ENCODE data around the gene IRF5.

Gene IRF5

GRCh38 chr7:128937647-128938543 lies at the start of gene IRF5:
Gene IRF5, plus strand, starts transcription at chr7:128937927. Its CDS starts 4,155 bp downstream, at chr7:128942082.
- peak within 1 kb of the TSS; percentile 58 for H3K4me3 ChIP-seq (ENCODE audit: low read length)
- no peak within 1 kb of the TSS for H3K9ac ChIP-seq (ENCODE audit: low read length)
- H3K4me1 ChIP-seq (ENCODE audit: control insufficient read depth, low read depth, low read length) = no peaks in the 10 kb centered on the region
- H3K27me3 ChIP-seq (ENCODE audit: control insufficient read depth, insufficient read depth, low read length) = peaks cover 42% of the 10 kb centered on the region
- H3K9me3 ChIP-seq (ENCODE audit: control insufficient read depth, low read depth, low read length) = no peaks in the 10 kb centered on the region
- no peaks in the 10 kb centered on the region for H3K36me3 ChIP-seq (ENCODE audit: control insufficient read depth, low read depth, low read length)
- no peak within 1 kb of the TSS for H3K27ac ChIP-seq (ENCODE audit: low read length)

DNA sequence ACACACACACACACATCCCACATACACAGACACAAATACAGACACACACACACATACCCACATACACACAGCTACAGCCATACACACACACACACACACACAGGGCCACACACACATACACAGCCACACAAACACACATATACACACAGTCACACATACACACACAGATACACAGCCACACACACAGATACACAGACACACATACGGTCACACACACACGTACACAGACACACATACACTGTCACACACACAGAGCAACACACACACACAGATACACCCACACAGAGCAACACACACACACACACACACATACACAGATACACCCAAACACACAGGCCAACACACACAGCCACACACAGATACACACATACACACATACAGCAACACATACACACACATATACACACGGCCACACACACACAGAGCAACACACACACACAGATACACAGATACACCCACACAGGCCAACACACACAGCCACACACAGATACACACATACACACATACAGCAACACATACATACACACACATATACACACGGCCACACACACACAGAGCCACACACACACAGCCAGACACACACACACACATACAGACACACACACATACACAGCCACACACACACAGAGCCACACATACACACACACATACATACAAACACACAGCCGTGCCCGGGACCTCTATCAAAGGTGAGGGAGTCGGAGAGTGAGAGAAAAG lies 49.5 kb upstream of the IRF5 start:
- Histone ChIP-seq H3K4me1 (ENCODE audit: control insufficient read depth, low read depth, low read length) (peaks cover 5% of the 10 kb centered on the region), H3K9me3 (ENCODE audit: control insufficient read depth, low read depth, low read length) (no peaks in the 10 kb centered on the region), H3K4me3 (ENCODE audit: low read length) (no peak overlapping the region), H3K27me3 (ENCODE audit: control insufficient read depth, insufficient read depth, low read length) (peaks cover 5% of the 10 kb centered on the region), H3K9ac (ENCODE audit: low read length) (no peak overlapping the region), H3K36me3 (ENCODE audit: control insufficient read depth, low read depth, low read length) (no peaks in the 10 kb centered on the region), H3K27ac (ENCODE audit: low read length) (no peak overlapping the region)

DNA sequence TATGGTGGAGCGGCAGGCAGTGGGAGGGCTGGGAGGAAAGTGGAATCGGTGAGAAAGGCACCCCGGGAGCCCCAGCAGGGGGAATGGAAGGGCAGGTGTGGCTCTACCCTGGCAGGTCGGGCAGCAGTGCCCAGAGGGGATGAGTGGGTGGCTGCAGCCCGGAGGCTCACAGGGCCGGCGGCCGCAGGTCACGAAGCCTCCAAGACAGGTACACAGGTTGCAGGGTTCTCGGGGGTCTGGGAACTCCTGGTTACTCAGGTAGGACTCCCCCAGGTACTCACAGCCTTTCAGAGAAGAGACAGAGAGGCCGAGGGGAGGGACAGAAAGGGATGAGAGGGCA lies 49.0 kb upstream of the IRF5 start:
- peaks cover 5% of the 10 kb centered on the region for H3K27me3 ChIP-seq (ENCODE audit: control insufficient read depth, insufficient read depth, low read length)
- H3K4me1 ChIP-seq (ENCODE audit: control insufficient read depth, low read depth, low read length) = peaks cover 5% of the 10 kb centered on the region
- H3K27ac ChIP-seq (ENCODE audit: low read length) = no peak overlapping the region
- H3K9ac ChIP-seq (ENCODE audit: low read length) = no peak overlapping the region
- H3K9me3 ChIP-seq (ENCODE audit: control insufficient read depth, low read depth, low read length) = no peaks in the 10 kb centered on the region
- no peak overlapping the region for H3K4me3 ChIP-seq (ENCODE audit: low read length)
- no peaks in the 10 kb centered on the region for H3K36me3 ChIP-seq (ENCODE audit: control insufficient read depth, low read depth, low read length)

DNA sequence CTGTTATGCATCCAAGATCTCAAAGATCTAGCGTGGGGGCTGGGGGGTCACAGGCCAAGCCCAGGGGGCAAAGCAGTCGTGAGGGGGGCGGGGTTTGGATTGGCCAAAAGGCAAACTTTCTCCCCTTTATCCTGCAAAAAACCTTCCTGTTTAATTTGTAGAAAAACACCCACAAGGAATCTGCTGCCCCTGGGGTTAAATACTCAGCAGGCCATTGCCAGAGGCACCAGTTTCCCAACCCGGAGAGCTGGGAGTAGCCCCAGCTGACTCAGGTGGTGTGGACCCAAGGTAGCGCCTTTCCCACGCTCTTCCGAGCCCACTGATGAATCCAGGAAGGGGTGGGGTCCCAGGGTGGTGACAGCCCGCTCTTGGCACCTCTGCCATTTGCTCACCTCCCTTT lies 48.6 kb upstream of the IRF5 start:
- no peaks in the 10 kb centered on the region for H3K36me3 ChIP-seq (ENCODE audit: control insufficient read depth, low read depth, low read length)
- H3K4me1 ChIP-seq (ENCODE audit: control insufficient read depth, low read depth, low read length) = peaks cover 5% of the 10 kb centered on the region
- H3K27ac ChIP-seq (ENCODE audit: low read length) = no peak overlapping the region
- H3K4me3 ChIP-seq (ENCODE audit: low read length) = no peak overlapping the region
- H3K9ac ChIP-seq (ENCODE audit: low read length) = no peak overlapping the region
- no peaks in the 10 kb centered on the region for H3K9me3 ChIP-seq (ENCODE audit: control insufficient read depth, low read depth, low read length)
- H3K27me3 ChIP-seq (ENCODE audit: control insufficient read depth, insufficient read depth, low read length) = peaks cover 5% of the 10 kb centered on the region

DNA sequence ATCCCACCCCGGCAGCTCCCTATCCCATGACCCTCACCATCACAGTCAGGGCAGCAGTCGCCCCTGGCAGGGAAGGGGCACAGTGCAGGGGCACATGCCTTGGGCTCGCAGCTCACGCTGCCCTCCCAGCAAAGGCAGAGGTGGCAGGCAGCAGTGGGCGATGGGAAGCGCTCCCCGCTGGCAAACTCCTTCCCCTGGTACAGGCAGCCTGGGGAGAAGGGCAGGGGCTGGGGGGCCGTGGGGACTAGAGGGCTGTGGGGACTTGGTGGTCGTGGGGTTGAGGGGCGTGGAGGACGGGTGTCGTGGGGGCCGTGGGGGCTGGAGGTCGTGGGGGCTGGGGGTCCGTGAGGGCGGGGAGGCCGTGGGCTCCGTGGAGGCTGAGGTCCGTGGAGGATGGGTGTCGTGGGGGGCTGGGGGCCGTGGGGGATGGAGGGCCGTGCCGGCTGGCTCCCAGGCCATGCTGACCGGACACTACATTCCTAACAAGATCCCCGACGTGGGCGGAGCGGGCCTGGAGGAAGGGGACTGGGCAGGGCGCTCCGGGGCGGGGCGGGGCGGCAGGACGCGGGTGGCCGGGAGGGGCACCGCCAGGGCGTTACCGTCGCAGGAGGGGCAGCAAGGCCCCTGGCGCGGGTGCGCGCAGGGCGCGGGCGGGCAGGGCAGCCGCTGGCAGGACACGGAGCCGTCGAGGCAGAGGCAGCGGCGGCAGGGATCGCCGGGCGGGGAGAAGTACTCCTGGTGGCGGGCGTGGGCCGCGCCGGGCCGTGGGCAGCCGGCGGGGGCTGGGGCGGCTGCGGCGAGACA lies 47.2 kb upstream of the IRF5 start:
- H3K9me3 ChIP-seq (ENCODE audit: control insufficient read depth, low read depth, low read length) = no peaks in the 10 kb centered on the region
- no peak overlapping the region for H3K9ac ChIP-seq (ENCODE audit: low read length)
- H3K4me3 ChIP-seq (ENCODE audit: low read length) = peak overlapping the region; percentile 47
- no peaks in the 10 kb centered on the region for H3K36me3 ChIP-seq (ENCODE audit: control insufficient read depth, low read depth, low read length)
- H3K27ac ChIP-seq (ENCODE audit: low read length) = no peak overlapping the region
- peaks cover 5% of the 10 kb centered on the region for H3K4me1 ChIP-seq (ENCODE audit: control insufficient read depth, low read depth, low read length)
- H3K27me3 ChIP-seq (ENCODE audit: control insufficient read depth, insufficient read depth, low read length) = peaks cover 5% of the 10 kb centered on the region

- Histone ChIP-seq H3K4me3 (ENCODE audit: low read length) (peak overlapping the region; percentile 47), H3K36me3 (ENCODE audit: control insufficient read depth, low read depth, low read length) (no peaks in the 10 kb centered on the region), H3K9ac (ENCODE audit: low read length) (no peak overlapping the region), H3K9me3 (ENCODE audit: control insufficient read depth, low read depth, low read length) (no peaks in the 10 kb centered on the region), H3K27me3 (ENCODE audit: control insufficient read depth, insufficient read depth, low read length) (peaks cover 5% of the 10 kb centered on the region), H3K27ac (ENCODE audit: low read length) (no peak overlapping the region), H3K4me1 (ENCODE audit: control insufficient read depth, low read depth, low read length) (peaks cover 5% of the 10 kb centered on the region)
Measured at GRCh38 chr7:128891110-128891941, 46.4 kb upstream of the IRF5 start.

GRCh38 chr7:128891942-128892269 lies 45.8 kb upstream of the IRF5 start:
- Histone ChIP-seq H3K27me3 (ENCODE audit: control insufficient read depth, insufficient read depth, low read length) (peaks cover 5% of the 10 kb centered on the region), H3K27ac (ENCODE audit: low read length) (no peak overlapping the region), H3K4me1 (ENCODE audit: control insufficient read depth, low read depth, low read length) (peaks cover 5% of the 10 kb centered on the region), H3K9me3 (ENCODE audit: control insufficient read depth, low read depth, low read length) (no peaks in the 10 kb centered on the region), H3K4me3 (ENCODE audit: low read length) (no peak overlapping the region), H3K9ac (ENCODE audit: low read length) (no peak overlapping the region), H3K36me3 (ENCODE audit: control insufficient read depth, low read depth, low read length) (no peaks in the 10 kb centered on the region)

- Histone ChIP-seq H3K9ac (ENCODE audit: low read length) (no peak overlapping the region), H3K4me3 (ENCODE audit: low read length) (no peak overlapping the region), H3K9me3 (ENCODE audit: control insufficient read depth, low read depth, low read length) (no peaks in the 10 kb centered on the region), H3K27me3 (ENCODE audit: control insufficient read depth, insufficient read depth, low read length) (peaks cover 5% of the 10 kb centered on the region), H3K27ac (ENCODE audit: low read length) (no peak overlapping the region), H3K36me3 (ENCODE audit: control insufficient read depth, low read depth, low read length) (no peaks in the 10 kb centered on the region), H3K4me1 (ENCODE audit: control insufficient read depth, low read depth, low read length) (peaks cover 5% of the 10 kb centered on the region)
Measured at GRCh38 chr7:128892521-128893250, 45.0 kb upstream of the IRF5 start.

- no peak overlapping the region for H3K27ac ChIP-seq (ENCODE audit: low read length)
- H3K4me1 ChIP-seq (ENCODE audit: control insufficient read depth, low read depth, low read length) = peaks cover 5% of the 10 kb centered on the region
- H3K4me3 ChIP-seq (ENCODE audit: low read length) = no peak overlapping the region
- H3K27me3 ChIP-seq (ENCODE audit: control insufficient read depth, insufficient read depth, low read length) = peaks cover 5% of the 10 kb centered on the region
- no peaks in the 10 kb centered on the region for H3K9me3 ChIP-seq (ENCODE audit: control insufficient read depth, low read depth, low read length)
- no peaks in the 10 kb centered on the region for H3K36me3 ChIP-seq (ENCODE audit: control insufficient read depth, low read depth, low read length)
- H3K9ac ChIP-seq (ENCODE audit: low read length) = no peak overlapping the region
Measured at GRCh38 chr7:128893251-128894100, 44.3 kb upstream of the IRF5 start.

DNA sequence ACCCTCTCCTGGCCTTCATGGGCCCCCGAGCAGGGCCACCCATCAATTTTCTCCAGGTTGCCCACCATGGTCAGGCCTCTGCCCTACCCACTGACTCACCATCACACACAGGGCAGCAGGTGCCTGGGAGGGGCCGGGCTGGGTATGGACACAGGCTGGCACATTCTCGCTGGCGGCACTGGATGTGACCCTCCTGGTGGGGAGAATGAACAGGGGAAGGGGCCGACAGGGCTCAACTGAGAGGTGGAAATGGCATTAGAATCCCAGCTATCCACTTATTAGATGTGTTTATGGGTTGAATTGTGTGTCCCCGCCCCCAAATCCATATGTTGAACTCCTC lies 43.7 kb upstream of the IRF5 start:
- peaks cover under 1% of the 10 kb centered on the region for H3K9me3 ChIP-seq (ENCODE audit: control insufficient read depth, low read depth, low read length)
- no peaks in the 10 kb centered on the region for H3K36me3 ChIP-seq (ENCODE audit: control insufficient read depth, low read depth, low read length)
- H3K4me3 ChIP-seq (ENCODE audit: low read length) = no peak overlapping the region
- H3K27ac ChIP-seq (ENCODE audit: low read length) = no peak overlapping the region
- H3K4me1 ChIP-seq (ENCODE audit: control insufficient read depth, low read depth, low read length) = peaks cover 2% of the 10 kb centered on the region
- H3K9ac ChIP-seq (ENCODE audit: low read length) = no peak overlapping the region
- peaks cover 5% of the 10 kb centered on the region for H3K27me3 ChIP-seq (ENCODE audit: control insufficient read depth, insufficient read depth, low read length)

Data from iPS-18a (cell line).